K562 (cell line): ENCODE data around the gene PRMT3. TPM values are rescaled to one million over a fixed set of nuclear protein-coding genes. Genes with fewer than 3 reads are reported as not detected.

Experiments used
- BHLHE40 ChIP-seq: IDR thresholded peaks from 2 replicates; pipeline ENCODE4 v1.6.1; 2011; ENCODE audit warnings: low read length, improper control_type of control experiment
- CREM ChIP-seq: IDR thresholded peaks from 2 replicates; pipeline ENCODE4 v1.6.1; 2014; ENCODE audit warnings: antibody characterized with exemption, low read depth
- CXXC5 ChIP-seq: fragments of 250-450 bp; sonication (Bioruptor Pico); IDR thresholded peaks from 2 replicates; pipeline ENCODE4 v1.8.0; 2022; ENCODE audit warnings: inconsistent platforms, mild to moderate bottlenecking, moderate library complexity
- EP300 ChIP-seq: IDR thresholded peaks from 2 replicates; pipeline ENCODE4 v1.6.1; 2012; ENCODE audit warnings: low read length, improper control_type of control experiment
- GATAD2A ChIP-seq: fragments of 450-650 bp; IDR thresholded peaks from 2 replicates; pipeline ENCODE4 v1.6.1; 2017
- HDAC1 ChIP-seq, 2 experiments: fragments of 450-650 bp; IDR thresholded peaks; 2 replicates each; pipeline ENCODE4 v1.6.1; 2016 to 2017; ENCODE audit warnings: inconsistent platforms in 1 of 2, mild to moderate bottlenecking in 1 of 2, moderate library complexity in 1 of 2
- PHF20 ChIP-seq: fragments of 450-650 bp; IDR thresholded peaks from 2 replicates; pipeline ENCODE4 v1.6.1; 2018; ENCODE audit not compliant: partially characterized antibody
- POLR2AphosphoS5 ChIP-seq: IDR thresholded peaks from 2 replicates; pipeline ENCODE4 v1.6.1; 2011; ENCODE audit warnings: mild to moderate bottlenecking, low read depth, low read length, moderate library complexity; ENCODE audit not compliant: control insufficient read depth, insufficient read depth
- PTRF ChIP-seq: fragments of 450-650 bp; IDR thresholded peaks from 2 replicates; pipeline ENCODE4 v1.6.1; 2016; ENCODE audit warnings: mild to moderate bottlenecking, missing genetic modification characterization, missing compliant biosample characterization
- TAF1 ChIP-seq: IDR thresholded peaks from 2 replicates; pipeline ENCODE4 v1.6.1; 2011; ENCODE audit warnings: mild to moderate bottlenecking, low read length, moderate library complexity; ENCODE audit not compliant: insufficient read depth, control insufficient read depth, severe bottlenecking; ENCODE audit errors: extremely low read depth
- TEAD4 ChIP-seq, 2 experiments: sonication (generic) in 1 of 2; formaldehyde crosslinking in 1 of 2; IDR thresholded peaks; 2 replicates each; pipeline versions ENCODE4 v1.6.1 to v1.8.0; 2012 to 2022; ENCODE audit warnings: borderline replicate concordance in 1 of 2, inconsistent platforms in 1 of 2, low read length in 1 of 2, mild to moderate bottlenecking in 1 of 2, missing genetic modification reagents in 1 of 2
- ZNF316 ChIP-seq: fragments of 450-650 bp; IDR thresholded peaks from 2 replicates; pipeline ENCODE4 v1.6.1; 2016
- ZNF592 ChIP-seq: fragments of 450-650 bp; IDR thresholded peaks from 2 replicates; pipeline ENCODE4 v1.6.1; 2017; ENCODE audit warnings: antibody characterized with exemption, mild to moderate bottlenecking
- polyA plus RNA-seq, 8 experiments: library from polyadenylated mRNA; depleted of rRNA in 4 of 8; stranded (reverse) in 5 of 8; unstranded in 3 of 8; fragments of >200 nt; fragmentation: Nextera tagmentation in 2 of 8; fragmentation: Illumina TruSeq in 1 of 8; extraction: Ambion mirVana in 2 of 8; extraction: Trizol in 1 of 8; gene quantifications; 2 replicates each; pipeline versions ENCODE4 v1.2.1 to v1.2.3, GENCODE V29; 2011 to 2014; ENCODE audit warnings: inconsistent platforms in 1 of 8, missing spikeins in 1 of 8
- total RNA-seq, 7 experiments: library from RNA; depleted of rRNA in 6 of 7; stranded (reverse); fragments of >200 nt in 6 of 7; fragmentation: Illumina TruSeq in 2 of 7; extraction: Trizol in 2 of 7; gene quantifications; 2 replicates each; pipeline versions ENCODE4 v1.2.1 to v1.2.3, GENCODE V29; 2011 to 2021; ENCODE audit warnings: low replicate concordance in 1 of 7
- TF ChIP-seq, protein P1 (sequence below), 3 experiments: fragments of 200-800 bp in 1 of 3; fragments of 250-450 bp in 1 of 3; fragments of 450-650 bp in 1 of 3; sonication (Bioruptor Pico) in 1 of 3; sonication (Bioruptor generic) in 1 of 3; formaldehyde crosslinking in 1 of 3; IDR thresholded peaks; 2 replicates each; pipeline versions ENCODE4 v1.6.1 to v1.8.0; 2016 to 2022; ENCODE audit warnings: mild to moderate bottlenecking in 2 of 3, missing genetic modification characterization in 2 of 3, missing compliant biosample characterization in 1 of 3, moderate library complexity in 1 of 3
- TF ChIP-seq, protein P2 (sequence below): fragments of 450-650 bp; IDR thresholded peaks from 2 replicates; pipeline ENCODE4 v1.6.1; 2018; ENCODE audit not compliant: partially characterized antibody

PRMT3 gene
- total and polyA plus RNA-seq, 9 of the 15 experiments (the other 6 are each of a cell fraction or from before 2014, with no cell fraction given), result 24.0 to 62.1 (median 44.7) TPM

GRCh38 chr11:20459865-20460264, 72.3 kb downstream of the PRMT3 start (continued):
- TF ChIP-seq, protein P1, sequence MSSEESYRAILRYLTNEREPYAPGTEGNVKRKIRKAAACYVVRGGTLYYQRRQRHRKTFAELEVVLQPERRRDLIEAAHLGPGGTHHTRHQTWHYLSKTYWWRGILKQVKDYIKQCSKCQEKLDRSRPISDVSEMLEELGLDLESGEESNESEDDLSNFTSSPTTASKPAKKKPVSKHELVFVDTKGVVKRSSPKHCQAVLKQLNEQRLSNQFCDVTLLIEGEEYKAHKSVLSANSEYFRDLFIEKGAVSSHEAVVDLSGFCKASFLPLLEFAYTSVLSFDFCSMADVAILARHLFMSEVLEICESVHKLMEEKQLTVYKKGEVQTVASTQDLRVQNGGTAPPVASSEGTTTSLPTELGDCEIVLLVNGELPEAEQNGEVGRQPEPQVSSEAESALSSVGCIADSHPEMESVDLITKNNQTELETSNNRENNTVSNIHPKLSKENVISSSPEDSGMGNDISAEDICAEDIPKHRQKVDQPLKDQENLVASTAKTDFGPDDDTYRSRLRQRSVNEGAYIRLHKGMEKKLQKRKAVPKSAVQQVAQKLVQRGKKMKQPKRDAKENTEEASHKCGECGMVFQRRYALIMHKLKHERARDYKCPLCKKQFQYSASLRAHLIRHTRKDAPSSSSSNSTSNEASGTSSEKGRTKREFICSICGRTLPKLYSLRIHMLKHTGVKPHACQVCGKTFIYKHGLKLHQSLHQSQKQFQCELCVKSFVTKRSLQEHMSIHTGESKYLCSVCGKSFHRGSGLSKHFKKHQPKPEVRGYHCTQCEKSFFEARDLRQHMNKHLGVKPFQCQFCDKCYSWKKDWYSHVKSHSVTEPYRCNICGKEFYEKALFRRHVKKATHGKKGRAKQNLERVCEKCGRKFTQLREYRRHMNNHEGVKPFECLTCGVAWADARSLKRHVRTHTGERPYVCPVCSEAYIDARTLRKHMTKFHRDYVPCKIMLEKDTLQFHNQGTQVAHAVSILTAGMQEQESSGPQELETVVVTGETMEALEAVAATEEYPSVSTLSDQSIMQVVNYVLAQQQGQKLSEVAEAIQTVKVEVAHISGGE (CRISPR knock-in tag; IDR thresholded peaks at IDR 0.05), result no peak
- TF ChIP-seq ZNF316 (0 out of 2 replicates have a peak, but pooled peaks have one; percentile 20), GATAD2A (no peak), EP300 (0 out of 2 replicates have a peak, but pooled peaks have one; percentile 21), HDAC1 (IDR thresholded peaks at IDR 0.05) (peak in 1 of 2 experiments; percentile 36; a peak in 1 of 4 replicates), POLR2AphosphoS5 (no peak), ZNF592 (peak; percentile 49; the same call in 1 of the 2 replicates), CREM (0 out of 2 replicates have a peak, but pooled peaks have one; percentile 26), CXXC5 (CRISPR knock-in tag) (peak; percentile 48; the same call in 1 of the 2 replicates), TEAD4 (IDR thresholded peaks at IDR 0.05; ENCODE audit: low read length) (peak; percentile 44; the same call in 1 of the 2 replicates), TEAD4 (CRISPR knock-in tag; IDR thresholded peaks at IDR 0.05; ENCODE audit: borderline replicate concordance) (no peak), PTRF (tag) (no peak), BHLHE40 (0 out of 2 replicates have a peak, but pooled peaks have one; percentile 24), PHF20 (no peak), TAF1 (no peak)
- TF ChIP-seq, protein P2, sequence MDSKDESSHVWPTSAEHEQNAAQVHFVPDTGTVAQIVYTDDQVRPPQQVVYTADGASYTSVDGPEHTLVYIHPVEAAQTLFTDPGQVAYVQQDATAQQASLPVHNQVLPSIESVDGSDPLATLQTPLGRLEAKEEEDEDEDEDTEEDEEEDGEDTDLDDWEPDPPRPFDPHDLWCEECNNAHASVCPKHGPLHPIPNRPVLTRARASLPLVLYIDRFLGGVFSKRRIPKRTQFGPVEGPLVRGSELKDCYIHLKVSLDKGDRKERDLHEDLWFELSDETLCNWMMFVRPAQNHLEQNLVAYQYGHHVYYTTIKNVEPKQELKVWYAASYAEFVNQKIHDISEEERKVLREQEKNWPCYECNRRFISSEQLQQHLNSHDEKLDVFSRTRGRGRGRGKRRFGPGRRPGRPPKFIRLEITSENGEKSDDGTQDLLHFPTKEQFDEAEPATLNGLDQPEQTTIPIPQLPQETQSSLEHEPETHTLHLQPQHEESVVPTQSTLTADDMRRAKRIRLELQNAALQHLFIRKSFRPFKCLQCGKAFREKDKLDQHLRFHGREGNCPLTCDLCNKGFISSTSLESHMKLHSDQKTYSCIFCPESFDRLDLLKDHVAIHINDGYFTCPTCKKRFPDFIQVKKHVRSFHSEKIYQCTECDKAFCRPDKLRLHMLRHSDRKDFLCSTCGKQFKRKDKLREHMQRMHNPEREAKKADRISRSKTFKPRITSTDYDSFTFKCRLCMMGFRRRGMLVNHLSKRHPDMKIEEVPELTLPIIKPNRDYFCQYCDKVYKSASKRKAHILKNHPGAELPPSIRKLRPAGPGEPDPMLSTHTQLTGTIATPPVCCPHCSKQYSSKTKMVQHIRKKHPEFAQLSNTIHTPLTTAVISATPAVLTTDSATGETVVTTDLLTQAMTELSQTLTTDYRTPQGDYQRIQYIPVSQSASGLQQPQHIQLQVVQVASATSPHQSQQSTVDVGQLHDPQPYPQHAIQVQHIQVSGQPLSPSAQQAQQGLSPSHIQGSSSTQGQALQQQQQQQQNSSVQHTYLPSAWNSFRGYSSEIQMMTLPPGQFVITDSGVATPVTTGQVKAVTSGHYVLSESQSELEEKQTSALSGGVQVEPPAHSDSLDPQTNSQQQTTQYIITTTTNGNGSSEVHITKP, result no peak
- TF ChIP-seq, all 486 proteins: peak for 14
